ENCODE results near the gene OBP2B.

DNA sequence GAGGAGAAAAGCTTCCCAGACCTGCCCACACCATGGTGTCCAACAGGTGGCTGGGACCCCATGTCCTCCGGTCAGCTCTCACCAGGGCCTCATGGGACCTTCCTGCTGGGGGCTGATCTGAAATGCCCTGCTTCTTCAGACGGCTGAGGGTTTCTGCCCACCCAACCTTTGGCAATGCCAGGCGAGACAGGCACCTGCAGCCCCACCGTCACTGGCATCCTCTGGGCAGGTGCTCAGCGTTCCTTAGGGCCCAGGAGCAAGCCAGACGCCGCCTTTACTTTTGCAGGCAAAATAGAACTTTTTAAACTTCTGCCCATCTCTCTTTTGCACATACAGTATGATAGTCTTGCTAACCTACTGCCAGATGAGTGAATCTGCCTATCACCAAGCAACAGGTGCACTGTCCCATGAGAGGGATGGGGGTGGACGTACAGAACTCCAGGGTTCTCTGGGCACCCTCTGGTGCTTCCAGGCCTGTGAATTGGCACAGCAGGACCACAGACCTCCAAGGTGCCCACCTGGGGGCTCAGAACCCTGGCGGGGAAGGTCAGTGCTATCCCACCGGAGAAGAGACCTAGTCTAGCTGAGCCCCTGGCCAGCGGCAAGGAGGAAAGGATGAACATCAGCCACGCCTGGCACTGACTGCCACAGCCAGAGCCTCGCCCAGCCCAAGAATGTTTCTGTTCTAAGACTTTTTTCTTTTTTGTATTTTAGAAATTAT, 7.5 kb downstream of the OBP2B start:
- TF ChIP-seq CTCF (conservative IDR thresholded peaks at IDR 0.05; ENCODE audit: low read length) (no peak), EZH2phosphoT487 (IDR thresholded peaks at IDR 0.05; ENCODE audit: borderline replicate concordance, low read depth, low read length) (no peak)
